ENCODE data around the gene FOXE3. TPM values are rescaled to one million over a fixed set of nuclear protein-coding genes. Genes with fewer than 3 reads are reported as not detected.
A peak's percentile ranks its signal among the peaks of the same experiment; 100 is the strongest.

The FOXE3 gene
- total and polyA plus RNA-seq, 10 of the 15 experiments (the other 5 are each of a cell fraction or from before 2014, with no cell fraction given): 0.13 TPM; not detected in 9

DNA sequence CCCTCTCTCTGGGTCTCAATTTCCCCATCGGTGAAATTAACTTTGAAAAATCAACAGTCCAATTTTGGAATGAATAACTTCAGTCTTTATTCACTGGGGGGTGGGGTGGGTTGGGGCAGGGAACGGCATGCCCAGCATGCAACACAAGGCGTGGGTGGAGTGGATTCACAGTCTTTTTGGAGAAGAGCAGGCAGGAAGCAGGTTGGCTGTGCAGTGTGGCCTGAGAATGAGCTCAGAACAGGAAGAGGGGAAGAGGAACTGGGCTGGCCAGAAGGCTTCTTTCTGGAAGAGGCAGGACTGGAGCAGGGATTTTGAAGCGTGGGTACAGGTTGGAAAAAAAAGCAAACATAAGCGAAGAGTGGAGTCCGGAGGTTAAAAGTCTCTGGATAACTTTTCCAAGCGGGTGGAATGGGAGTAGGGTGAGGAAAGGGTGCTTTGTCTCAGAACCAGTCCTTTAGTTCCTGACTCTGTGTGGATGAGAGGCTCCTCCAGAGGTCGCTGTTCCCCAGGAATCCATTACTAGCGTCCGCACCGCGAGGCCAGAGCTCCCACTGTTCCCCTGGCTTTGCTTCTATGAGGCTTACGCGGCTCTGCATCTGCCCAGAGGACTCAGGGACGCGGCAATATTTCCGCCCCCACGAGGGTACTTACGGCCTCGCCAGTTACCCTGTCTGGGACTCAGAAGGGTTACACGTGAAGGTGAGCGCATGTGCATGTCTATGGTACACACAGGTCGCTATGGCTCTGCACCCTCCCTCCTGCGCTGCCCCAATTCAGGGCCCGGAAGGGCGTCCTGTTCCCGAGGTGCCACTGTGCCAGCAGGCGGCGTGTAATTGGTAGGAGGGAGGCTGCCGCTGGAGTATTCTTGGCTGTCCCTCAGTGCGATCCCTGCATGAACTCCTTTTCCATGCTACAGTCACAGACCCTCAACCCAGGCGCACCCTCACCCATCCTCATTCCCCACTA is 16.3 kb downstream of the FOXE3 start (continued):
- TF ChIP-seq GABPA (IDR thresholded peaks at IDR 0.05; ENCODE audit: low read depth) (no peak), NRF1 (conservative IDR thresholded peaks at IDR 0.05; ENCODE audit: low read depth, low read length) (no peak), CREM (IDR thresholded peaks at IDR 0.05; ENCODE audit: low read depth) (no peak), HDAC2 (IDR thresholded peaks at IDR 0.05) (no peak), TCF12 (IDR thresholded peaks at IDR 0.05; ENCODE audit: low read depth, low read length) (no peak), MEF2B (IDR thresholded peaks at IDR 0.05; ENCODE audit: partially characterized antibody, poor library complexity, severe bottlenecking) (no peak), ZNF274 (IDR thresholded peaks at IDR 0.05; ENCODE audit: insufficient read depth, insufficient read length) (no peak), GATAD2B (conservative IDR thresholded peaks at IDR 0.05; ENCODE audit: low read depth) (no peak), SMARCA5 (IDR thresholded peaks at IDR 0.05) (0 out of 2 replicates have a peak, but pooled peaks have one; percentile 46), IRF4 (IDR thresholded peaks at IDR 0.05; ENCODE audit: low read depth, low read length) (0 out of 2 replicates have a peak, but pooled peaks have one; percentile 16), WRNIP1 (IDR thresholded peaks at IDR 0.05; ENCODE audit: borderline replicate concordance, low read depth, low read length) (no peak), HDGF (IDR thresholded peaks at IDR 0.05) (no peak), CEBPZ (IDR thresholded peaks at IDR 0.05; ENCODE audit: low read depth, low read length) (no peak), SP1 (IDR thresholded peaks at IDR 0.05; ENCODE audit: low read depth, low read length) (no peak), CBX5 (IDR thresholded peaks at IDR 0.05; ENCODE audit: low read depth) (no peak), RAD21 (IDR thresholded peaks at IDR 0.05; ENCODE audit: insufficient read depth, low read depth, low read length) (peak; percentile 54; the same call in 1 of the 2 replicates), NFYA (IDR thresholded peaks at IDR 0.05; ENCODE audit: borderline replicate concordance, low read depth, low read length) (no peak), YY1 (IDR thresholded peaks at IDR 0.05; ENCODE audit: low read depth, low read length) (peak; percentile 81), IKZF2 (IDR thresholded peaks at IDR 0.05) (peak; percentile 72 to 74; a peak in 3 of 4 replicates), JUNB (IDR thresholded peaks at IDR 0.05) (no peak), RELB (IDR thresholded peaks at IDR 0.05; ENCODE audit: low read depth) (0 out of 2 replicates have a peak, but pooled peaks have one; percentile 19), ATF2 (IDR thresholded peaks at IDR 0.05; ENCODE audit: low read length) (no peak), TARDBP (IDR thresholded peaks at IDR 0.05; ENCODE audit: borderline replicate concordance) (no peak), NFXL1 (IDR thresholded peaks at IDR 0.05; ENCODE audit: borderline replicate concordance) (no peak)
- TF ChIP-seq, protein P1, sequence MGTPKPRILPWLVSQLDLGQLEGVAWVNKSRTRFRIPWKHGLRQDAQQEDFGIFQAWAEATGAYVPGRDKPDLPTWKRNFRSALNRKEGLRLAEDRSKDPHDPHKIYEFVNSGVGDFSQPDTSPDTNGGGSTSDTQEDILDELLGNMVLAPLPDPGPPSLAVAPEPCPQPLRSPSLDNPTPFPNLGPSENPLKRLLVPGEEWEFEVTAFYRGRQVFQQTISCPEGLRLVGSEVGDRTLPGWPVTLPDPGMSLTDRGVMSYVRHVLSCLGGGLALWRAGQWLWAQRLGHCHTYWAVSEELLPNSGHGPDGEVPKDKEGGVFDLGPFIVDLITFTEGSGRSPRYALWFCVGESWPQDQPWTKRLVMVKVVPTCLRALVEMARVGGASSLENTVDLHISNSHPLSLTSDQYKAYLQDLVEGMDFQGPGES (IDR thresholded peaks at IDR 0.05): no peak
